ENCODE measurements around the gene VRK1. TPM values are rescaled to one million over a fixed set of nuclear protein-coding genes. Genes with fewer than 3 reads are reported as not detected.

Gene VRK1
- total RNA-seq, 1 experiment from 2014 or later, result 26.5 TPM

- BruUV-seq (replicated peaks), result no TSS peak
- Histone ChIP-seq H3K36me3 (ENCODE audit: control insufficient read depth, insufficient read depth, low read length) (no peaks in the 10 kb centered on the region), H3K4me3 (ENCODE audit: low read depth in 2 of 2, low read length in 2 of 2) (no peak overlapping the region), H3K4me1 (ENCODE audit: control insufficient read depth, insufficient read depth, low read length) (no peaks in the 10 kb centered on the region), H3K9me3 (ENCODE audit: control insufficient read depth, insufficient read depth, low read depth, low read length) (no peaks in the 10 kb centered on the region), H3K27ac (ENCODE audit: low read length) (no peak overlapping the region), H3K27me3 (ENCODE audit: control insufficient read depth, insufficient read depth, low read length) (peaks cover 6% of the 10 kb centered on the region)
- in situ Hi-C loops (cut with HindIII; ENCODE audit: low pct_unique_long_range_greater_than_20kb, low sequenced_read_pairs), result no loop called here
- TF ChIP-seq TCF7L2 (IDR thresholded peaks at IDR 0.05; ENCODE audit: low read depth, low read length), result no peak
- TF ChIP-seq, protein P1, sequence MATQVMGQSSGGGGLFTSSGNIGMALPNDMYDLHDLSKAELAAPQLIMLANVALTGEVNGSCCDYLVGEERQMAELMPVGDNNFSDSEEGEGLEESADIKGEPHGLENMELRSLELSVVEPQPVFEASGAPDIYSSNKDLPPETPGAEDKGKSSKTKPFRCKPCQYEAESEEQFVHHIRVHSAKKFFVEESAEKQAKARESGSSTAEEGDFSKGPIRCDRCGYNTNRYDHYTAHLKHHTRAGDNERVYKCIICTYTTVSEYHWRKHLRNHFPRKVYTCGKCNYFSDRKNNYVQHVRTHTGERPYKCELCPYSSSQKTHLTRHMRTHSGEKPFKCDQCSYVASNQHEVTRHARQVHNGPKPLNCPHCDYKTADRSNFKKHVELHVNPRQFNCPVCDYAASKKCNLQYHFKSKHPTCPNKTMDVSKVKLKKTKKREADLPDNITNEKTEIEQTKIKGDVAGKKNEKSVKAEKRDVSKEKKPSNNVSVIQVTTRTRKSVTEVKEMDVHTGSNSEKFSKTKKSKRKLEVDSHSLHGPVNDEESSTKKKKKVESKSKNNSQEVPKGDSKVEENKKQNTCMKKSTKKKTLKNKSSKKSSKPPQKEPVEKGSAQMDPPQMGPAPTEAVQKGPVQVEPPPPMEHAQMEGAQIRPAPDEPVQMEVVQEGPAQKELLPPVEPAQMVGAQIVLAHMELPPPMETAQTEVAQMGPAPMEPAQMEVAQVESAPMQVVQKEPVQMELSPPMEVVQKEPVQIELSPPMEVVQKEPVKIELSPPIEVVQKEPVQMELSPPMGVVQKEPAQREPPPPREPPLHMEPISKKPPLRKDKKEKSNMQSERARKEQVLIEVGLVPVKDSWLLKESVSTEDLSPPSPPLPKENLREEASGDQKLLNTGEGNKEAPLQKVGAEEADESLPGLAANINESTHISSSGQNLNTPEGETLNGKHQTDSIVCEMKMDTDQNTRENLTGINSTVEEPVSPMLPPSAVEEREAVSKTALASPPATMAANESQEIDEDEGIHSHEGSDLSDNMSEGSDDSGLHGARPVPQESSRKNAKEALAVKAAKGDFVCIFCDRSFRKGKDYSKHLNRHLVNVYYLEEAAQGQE (IDR thresholded peaks at IDR 0.05; ENCODE audit: insufficient read depth in 1 of 2, low read depth in 2 of 2, low read length in 1 of 2), result no peak
- TF ChIP-seq, protein P2, sequence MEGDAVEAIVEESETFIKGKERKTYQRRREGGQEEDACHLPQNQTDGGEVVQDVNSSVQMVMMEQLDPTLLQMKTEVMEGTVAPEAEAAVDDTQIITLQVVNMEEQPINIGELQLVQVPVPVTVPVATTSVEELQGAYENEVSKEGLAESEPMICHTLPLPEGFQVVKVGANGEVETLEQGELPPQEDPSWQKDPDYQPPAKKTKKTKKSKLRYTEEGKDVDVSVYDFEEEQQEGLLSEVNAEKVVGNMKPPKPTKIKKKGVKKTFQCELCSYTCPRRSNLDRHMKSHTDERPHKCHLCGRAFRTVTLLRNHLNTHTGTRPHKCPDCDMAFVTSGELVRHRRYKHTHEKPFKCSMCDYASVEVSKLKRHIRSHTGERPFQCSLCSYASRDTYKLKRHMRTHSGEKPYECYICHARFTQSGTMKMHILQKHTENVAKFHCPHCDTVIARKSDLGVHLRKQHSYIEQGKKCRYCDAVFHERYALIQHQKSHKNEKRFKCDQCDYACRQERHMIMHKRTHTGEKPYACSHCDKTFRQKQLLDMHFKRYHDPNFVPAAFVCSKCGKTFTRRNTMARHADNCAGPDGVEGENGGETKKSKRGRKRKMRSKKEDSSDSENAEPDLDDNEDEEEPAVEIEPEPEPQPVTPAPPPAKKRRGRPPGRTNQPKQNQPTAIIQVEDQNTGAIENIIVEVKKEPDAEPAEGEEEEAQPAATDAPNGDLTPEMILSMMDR (IDR thresholded peaks at IDR 0.05), result no peak
- no peak for TF ChIP-seq SIN3A (IDR thresholded peaks at IDR 0.05; ENCODE audit: borderline replicate concordance, insufficient read depth, low read depth, low read length)
- TF ChIP-seq POLR2AphosphoS5 (IDR thresholded peaks at IDR 0.05; ENCODE audit: low read depth, low read length), result no peak
- ATAC-seq (no peak), DNase-seq (ENCODE audit: low read depth, low spot score) (no peak)
- ChIA-PET POLR2A (no interaction called here), CTCF (no interaction called here)
- intact Hi-C loops (cut with micrococcal nuclease; ENCODE audit: unreplicated experiment), result no loop called here
Measured at GRCh38 chr14:96761066-96761465, 36.1 kb upstream of the VRK1 start.

GRCh38 chr14:96762650-96763049 lies 34.5 kb upstream of the VRK1 start:
- POLR2A ChIA-PET, result interaction anchor here (0.6 kb wide), 2 partner anchors 117 to 237 kb away, joined by 3 read pairs; no protein-coding TSS in a partner anchor
- Histone ChIP-seq H3K27me3 (ENCODE audit: control insufficient read depth, insufficient read depth, low read length) (peaks cover 6% of the 10 kb centered on the region), H3K9me3 (ENCODE audit: control insufficient read depth, insufficient read depth, low read depth, low read length) (no peaks in the 10 kb centered on the region), H3K4me1 (ENCODE audit: control insufficient read depth, insufficient read depth, low read length) (no peaks in the 10 kb centered on the region), H3K4me3 (ENCODE audit: low read depth in 2 of 2, low read length in 2 of 2) (peak overlapping the region in 1 of 2 experiments; percentile 23; a peak in 1 of 4 replicates), H3K36me3 (ENCODE audit: control insufficient read depth, insufficient read depth, low read length) (no peaks in the 10 kb centered on the region), H3K27ac (ENCODE audit: low read length) (no peak overlapping the region)
- CTCF ChIA-PET, result no interaction called here
- no TSS peak for BruUV-seq (replicated peaks)
- intact Hi-C loops (cut with micrococcal nuclease; ENCODE audit: unreplicated experiment), result no loop called here
- in situ Hi-C loops (cut with HindIII; ENCODE audit: low pct_unique_long_range_greater_than_20kb, low sequenced_read_pairs), result no loop called here
- ATAC-seq (peak; percentile 87), DNase-seq (ENCODE audit: low read depth, low spot score) (peak; percentile 24)
- TF ChIP-seq POLR2AphosphoS5 (IDR thresholded peaks at IDR 0.05; ENCODE audit: low read depth, low read length), result no peak
- TF ChIP-seq, protein P2 (IDR thresholded peaks at IDR 0.05), result no peak
- TF ChIP-seq TCF7L2 (IDR thresholded peaks at IDR 0.05; ENCODE audit: low read depth, low read length), result no peak
- TF ChIP-seq, protein P1 (IDR thresholded peaks at IDR 0.05; ENCODE audit: insufficient read depth in 1 of 2, low read depth in 2 of 2, low read length in 1 of 2), result no peak
- no peak for TF ChIP-seq SIN3A (IDR thresholded peaks at IDR 0.05; ENCODE audit: borderline replicate concordance, insufficient read depth, low read depth, low read length)

Data from Panc1 (cell line).